Measurements from ENCODE around the gene DOCK4.

The DOCK4 gene

DNA sequence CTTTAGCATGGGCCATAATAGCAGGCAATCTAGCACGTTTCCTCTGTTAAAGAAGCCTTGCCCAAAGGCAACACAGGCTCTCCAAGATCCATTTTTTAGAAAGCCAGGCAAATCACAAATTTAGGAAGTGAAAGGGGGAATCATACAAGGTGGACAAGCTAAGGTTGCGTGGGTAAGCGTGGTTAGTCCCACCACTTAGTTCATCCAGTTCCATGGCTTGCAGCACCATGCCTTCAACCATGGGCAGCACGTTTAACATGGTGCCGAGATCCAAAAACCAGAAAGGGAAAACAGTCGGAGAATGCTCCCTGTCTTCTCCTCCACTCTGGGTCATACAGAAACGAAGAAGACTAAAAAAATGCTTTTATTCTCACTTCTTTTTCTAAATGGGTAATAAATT, 409.5 kb downstream of the DOCK4 start:
- DNase-seq = no peak

- DNase-seq = no peak
These were observed 416.3 kb downstream of the DOCK4 start for GRCh38 chr7:111789870-111790269.

- DNase-seq = no peak
These were observed 417.2 kb downstream of the DOCK4 start for GRCh38 chr7:111789048-111789320.

- DNase-seq = no peak
These were observed 417.7 kb downstream of the DOCK4 start for GRCh38 chr7:111788286-111789047.

DNA sequence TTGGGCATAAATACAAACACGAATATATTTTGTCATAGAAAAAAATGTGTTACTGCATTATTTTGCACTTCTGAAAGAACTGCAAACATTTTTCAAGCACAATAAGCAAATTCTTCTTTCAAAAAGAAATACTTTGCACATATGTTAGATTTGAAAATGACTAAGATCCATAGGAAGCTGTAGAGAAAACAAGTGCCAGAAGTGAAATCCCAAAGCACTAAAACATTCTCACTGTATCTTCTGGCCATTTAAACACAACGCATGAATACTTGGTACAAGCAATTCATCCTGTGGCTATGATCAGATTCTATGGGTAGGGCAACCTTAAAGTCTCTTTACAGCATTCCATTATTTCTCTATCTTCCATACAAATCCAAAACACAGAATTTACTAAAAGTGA, 418.5 kb downstream of the DOCK4 start:
- no peak for DNase-seq

GRCh38 chr7:111787099-111787498, 419.1 kb downstream of the DOCK4 start:
- DNase-seq = no peak

GRCh38 chr7:111785076-111785475, 421.1 kb downstream of the DOCK4 start:
- DNase-seq = no peak

GRCh38 chr7:111784296-111784695, 421.9 kb downstream of the DOCK4 start:
- DNase-seq = no peak

DNA sequence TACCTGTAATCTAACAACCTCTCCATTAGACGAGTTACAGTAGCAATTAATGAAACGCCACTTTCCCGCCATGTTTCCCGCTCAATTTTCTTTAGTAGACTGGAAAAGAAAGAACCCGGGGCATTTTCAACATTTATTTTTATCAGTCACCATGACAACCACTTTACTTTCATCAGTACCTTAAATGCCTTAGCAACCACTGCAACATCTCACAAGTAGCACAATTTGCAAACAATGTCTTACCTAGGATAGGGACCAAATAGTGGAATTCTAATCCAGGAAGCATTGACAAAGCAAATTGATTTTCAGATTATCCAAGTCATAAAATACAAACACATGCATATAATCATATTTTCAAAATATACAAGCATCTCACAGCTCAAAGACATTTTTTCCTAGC, 422.3 kb downstream of the DOCK4 start:
- DNase-seq = no peak

DNA sequence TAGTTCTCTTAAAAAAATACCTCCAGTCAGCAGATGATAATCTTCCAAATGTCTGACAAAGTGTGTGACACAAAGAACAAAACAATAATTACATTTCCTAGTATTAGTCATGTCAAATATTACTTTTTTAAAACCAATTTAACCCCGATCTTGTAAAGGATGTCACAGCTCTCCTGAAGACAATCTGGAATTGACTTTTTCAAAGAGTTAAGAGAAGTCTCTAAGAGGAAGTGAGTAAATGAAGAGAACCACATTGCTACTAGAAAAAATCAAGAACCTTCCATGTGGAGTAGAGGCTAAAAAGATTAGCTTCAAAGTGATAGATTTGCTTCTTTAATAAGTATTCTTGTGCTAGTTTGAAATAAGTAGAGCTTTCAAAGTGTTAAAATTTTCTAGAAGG, 425.7 kb downstream of the DOCK4 start:
- DNase-seq = no peak

DNA sequence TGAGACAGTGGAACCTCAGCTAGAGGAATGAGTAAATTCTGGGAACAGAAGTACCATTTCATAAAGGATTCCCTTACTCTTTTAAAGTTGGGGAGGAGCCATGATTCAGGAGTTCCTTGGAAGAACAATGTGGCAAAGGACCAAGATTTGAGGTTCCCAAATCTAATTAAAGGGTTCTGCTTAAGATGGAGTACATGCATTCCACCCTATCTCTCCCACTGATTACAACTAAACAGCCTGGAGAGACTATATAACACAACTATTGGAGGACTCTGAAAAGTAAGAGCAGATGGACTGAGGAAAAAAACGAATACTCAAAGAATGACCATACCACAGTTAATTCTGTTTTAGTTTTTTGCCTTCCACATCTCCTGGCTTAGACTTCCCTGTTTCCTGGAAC, 431.0 kb downstream of the DOCK4 start:
- DNase-seq = no peak

DNA sequence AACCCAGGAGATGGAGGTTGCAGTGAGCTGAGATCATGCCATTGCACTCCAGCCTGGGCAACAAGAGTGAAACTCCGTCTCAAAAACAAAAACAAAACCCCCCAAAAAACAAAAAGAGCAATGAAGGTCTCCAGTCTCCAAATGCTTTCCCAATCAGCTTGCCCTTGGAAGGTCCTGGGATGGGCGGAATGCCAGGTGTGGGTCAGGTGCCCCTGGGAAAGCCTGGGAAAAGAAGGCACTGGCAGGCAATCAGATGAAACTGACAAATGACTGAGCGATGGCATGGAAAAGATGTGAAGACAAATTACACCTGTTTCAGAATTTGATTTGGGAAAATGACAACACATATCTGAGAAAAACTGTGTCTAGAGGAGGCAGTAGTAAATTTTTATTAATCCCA, 433.5 kb downstream of the DOCK4 start:
- no peak for DNase-seq

DNA sequence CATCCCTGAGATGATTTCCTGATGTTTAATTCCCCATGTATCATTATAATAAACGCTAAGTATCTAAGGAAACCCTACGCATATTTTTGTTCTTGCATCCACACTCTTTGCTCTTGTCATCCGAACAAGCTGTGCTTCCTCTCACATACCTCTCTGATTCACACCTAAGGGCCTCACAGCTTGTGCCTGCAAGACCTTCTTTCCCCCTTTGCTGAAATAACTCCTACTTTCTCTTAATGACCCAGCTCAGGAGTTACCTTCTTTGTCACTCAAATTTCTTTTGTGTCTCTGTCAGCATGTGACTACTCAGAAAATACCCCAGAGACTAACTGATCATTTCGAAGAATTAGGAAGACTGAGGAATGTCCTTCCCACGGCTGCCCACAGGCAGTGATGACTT, 434.6 kb downstream of the DOCK4 start:
- DNase-seq = no peak

DNA sequence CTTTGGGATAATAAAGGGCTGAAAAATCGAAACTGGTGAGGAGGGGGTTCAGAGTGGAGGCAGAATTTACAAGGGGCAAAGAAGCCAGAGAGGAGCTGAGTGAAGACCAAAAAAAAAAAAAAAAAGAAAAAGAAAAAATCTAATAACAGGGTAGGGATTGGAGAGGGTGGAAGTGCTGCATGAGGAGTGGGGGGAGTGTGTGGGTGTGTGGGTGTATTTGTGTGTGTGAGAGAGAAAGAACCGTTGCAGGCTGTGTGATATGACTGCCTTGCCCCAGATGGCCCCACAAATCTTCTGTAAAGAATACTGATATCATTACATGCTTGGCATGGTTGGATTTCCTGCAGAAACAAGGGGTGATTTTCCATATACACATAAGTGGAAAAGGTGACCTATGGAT, 436.1 kb downstream of the DOCK4 start:
- no peak for DNase-seq

DNA sequence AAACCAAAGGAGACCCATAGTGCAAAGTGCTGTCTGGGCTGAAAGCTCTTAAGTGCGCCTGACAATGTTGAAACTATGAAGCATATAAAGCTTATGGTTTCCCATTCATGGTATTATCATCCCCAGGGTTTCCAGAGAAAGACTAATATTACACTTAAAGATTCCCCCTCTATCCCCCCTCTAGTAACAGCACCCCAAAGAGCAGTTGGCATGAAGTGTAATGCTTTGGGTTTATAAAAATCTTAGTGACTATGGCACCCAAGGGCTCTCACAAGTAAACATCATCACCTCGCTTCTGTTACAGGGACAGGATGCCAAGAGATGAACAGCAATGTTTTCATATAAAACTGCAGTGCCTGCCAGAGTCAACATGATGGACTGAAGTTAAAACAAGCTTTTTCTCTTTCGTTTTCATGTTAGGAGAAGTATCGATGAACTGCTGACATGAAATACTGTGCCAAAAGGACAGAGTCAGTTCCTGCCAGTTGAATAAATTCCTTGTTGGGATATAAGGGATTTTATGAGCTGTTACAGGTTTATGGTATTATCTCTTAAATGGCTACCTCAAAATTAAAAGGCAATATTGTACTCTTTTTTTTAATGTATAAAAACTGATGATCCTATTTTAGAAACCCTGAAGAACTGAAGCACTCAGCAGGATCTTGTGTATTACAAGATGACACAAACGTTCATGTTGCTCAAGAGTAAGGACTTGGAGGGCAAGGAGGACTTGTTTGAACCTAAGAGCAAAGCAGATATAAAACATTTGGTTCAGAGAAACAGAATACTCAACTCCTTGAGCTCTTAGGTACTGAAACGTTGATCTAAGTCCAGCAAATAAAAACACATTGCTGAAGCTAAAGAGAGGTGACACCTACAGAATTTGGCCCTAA, 440.2 kb downstream of the DOCK4 start:
- DNase-seq = peak; percentile 15

- peak; percentile 32 for DNase-seq
These were observed 442.9 kb downstream of the DOCK4 start for GRCh38 chr7:111763221-111763801.

- DNase-seq = no peak
These were observed 443.4 kb downstream of the DOCK4 start for GRCh38 chr7:111762799-111763198.

GRCh38 chr7:111762211-111762610, 444.0 kb downstream of the DOCK4 start:
- DNase-seq = no peak

GRCh38 chr7:111760043-111760442, 446.2 kb downstream of the DOCK4 start:
- no peak for DNase-seq

DNA sequence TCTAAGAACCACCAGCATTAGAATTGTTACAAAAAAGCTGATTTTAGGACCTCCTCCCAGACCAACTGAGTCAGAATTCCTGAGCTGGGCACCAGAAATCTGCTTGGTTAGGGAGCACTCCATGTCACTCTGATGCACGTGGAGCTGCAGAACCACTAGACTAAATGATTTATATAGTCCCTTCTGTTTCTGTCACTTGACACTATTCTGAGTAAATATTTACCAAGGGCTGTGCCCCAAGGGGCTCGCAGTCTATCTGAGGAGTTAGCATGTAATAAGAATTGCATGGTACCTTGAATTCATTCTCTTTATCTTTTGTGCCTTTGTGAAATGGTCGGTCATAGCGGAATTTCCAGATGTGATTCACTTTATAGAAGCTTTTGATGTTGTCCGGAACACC, 447.9 kb downstream of the DOCK4 start:
- no peak for DNase-seq

GRCh38 chr7:111756687-111757178, 449.5 kb downstream of the DOCK4 start:
- DNase-seq = no peak

- no peak for DNase-seq
These were observed 450.8 kb downstream of the DOCK4 start for GRCh38 chr7:111755383-111755782.

- DNase-seq = no peak
These were observed 452.2 kb downstream of the DOCK4 start for GRCh38 chr7:111753968-111754367.

GRCh38 chr7:111752022-111752582, 454.1 kb downstream of the DOCK4 start:
- DNase-seq = peak; percentile 70

Data from RPMI8226 (cell line).